GM12872 (cell line): ENCODE data around the gene DOCK4.

Source experiments
- CTCF ChIP-seq: IDR thresholded peaks from 3 replicates; pipeline ENCODE4 v1.5.1; 2011; ENCODE audit warnings: low read depth, mild to moderate bottlenecking, low read length, moderate library complexity; ENCODE audit not compliant: insufficient read depth

Gene DOCK4

GRCh38 chr7:112049555-112050249 is 156.5 kb downstream of the DOCK4 start:
- TF ChIP-seq CTCF: no peak

- TF ChIP-seq CTCF: no peak
Measured at GRCh38 chr7:112047421-112047820, 158.8 kb downstream of the DOCK4 start.

- TF ChIP-seq CTCF: no peak
Measured at GRCh38 chr7:112045222-112045621, 161.0 kb downstream of the DOCK4 start.

GRCh38 chr7:112042631-112043030 is 163.6 kb downstream of the DOCK4 start:
- TF ChIP-seq CTCF: no peak

- TF ChIP-seq CTCF: no peak
Measured at GRCh38 chr7:112038353-112038752, 167.8 kb downstream of the DOCK4 start.

GRCh38 chr7:112036071-112036470 is 170.1 kb downstream of the DOCK4 start:
- TF ChIP-seq CTCF: no peak

GRCh38 chr7:112031689-112032088 is 174.5 kb downstream of the DOCK4 start:
- TF ChIP-seq CTCF: no peak

- no peak for TF ChIP-seq CTCF
Measured at GRCh38 chr7:112025556-112025955, 180.6 kb downstream of the DOCK4 start.
